HG02763 (cell line): ENCODE measurements around the gene GINS3.
"Not testable (repeated sequence)": the region's sequence is repeated elsewhere in the genome, so short reads cannot be mapped to it uniquely, and the experiment has no call there.

Experiments
- ATAC-seq: cut with Tn5 transposase; IDR thresholded peaks from one replicate; pipeline ENCODE4 v1.9.1; 2021; ENCODE audit warnings: mild to moderate bottlenecking, moderate library complexity; ENCODE audit not compliant: unreplicated experiment

Gene GINS3

GRCh38 chr16:58385218-58385773 lies 7.0 kb upstream of the GINS3 start:
- ATAC-seq, result no peak

- ATAC-seq, result no peak
Measured at GRCh38 chr16:58389724-58390123, 2.5 kb upstream of the GINS3 start.

- ATAC-seq, result peak; percentile 16
Measured at GRCh38 chr16:58393138-58393504, 850 bp downstream of the GINS3 start.

GRCh38 chr16:58396897-58397296 lies 4.6 kb downstream of the GINS3 start:
- not testable (repeated sequence) for ATAC-seq

- no peak for ATAC-seq
Measured at GRCh38 chr16:58399718-58400633, 7.7 kb downstream of the GINS3 start.

GRCh38 chr16:58401305-58401704 lies 9.0 kb downstream of the GINS3 start:
- ATAC-seq, result not testable (repeated sequence)

GRCh38 chr16:58402796-58403195 lies 10.5 kb downstream of the GINS3 start:
- ATAC-seq, result no peak

GRCh38 chr16:58409316-58409973 lies 17.2 kb downstream of the GINS3 start:
- no peak for ATAC-seq

- no peak for ATAC-seq
Measured at GRCh38 chr16:58411336-58411735, 19.1 kb downstream of the GINS3 start.

- no peak for ATAC-seq
Measured at GRCh38 chr16:58411736-58412614, 19.7 kb downstream of the GINS3 start.

GRCh38 chr16:58412615-58412970 lies 20.3 kb downstream of the GINS3 start:
- ATAC-seq, result not testable (repeated sequence)

GRCh38 chr16:58413359-58413758 lies 21.1 kb downstream of the GINS3 start:
- no peak for ATAC-seq

GRCh38 chr16:58415003-58415402 lies 22.7 kb downstream of the GINS3 start:
- ATAC-seq, result no peak

GRCh38 chr16:58415961-58416360 lies 23.7 kb downstream of the GINS3 start:
- not testable (repeated sequence) for ATAC-seq

- ATAC-seq, result no peak
Measured at GRCh38 chr16:58417035-58417434, 24.8 kb downstream of the GINS3 start.

GRCh38 chr16:58417600-58417999 lies 25.3 kb downstream of the GINS3 start:
- ATAC-seq, result peak; percentile 50

GRCh38 chr16:58418026-58418425 lies 25.8 kb downstream of the GINS3 start:
- no peak for ATAC-seq

- ATAC-seq, result no peak
Measured at GRCh38 chr16:58418601-58419000, 26.3 kb downstream of the GINS3 start.

- no peak for ATAC-seq
Measured at GRCh38 chr16:58419241-58419990, 27.1 kb downstream of the GINS3 start.

- no peak for ATAC-seq
Measured at GRCh38 chr16:58421059-58421458, 28.8 kb downstream of the GINS3 start.
